ENCODE measurements around the gene FDXR.

- TF ChIP-seq, protein P1, sequence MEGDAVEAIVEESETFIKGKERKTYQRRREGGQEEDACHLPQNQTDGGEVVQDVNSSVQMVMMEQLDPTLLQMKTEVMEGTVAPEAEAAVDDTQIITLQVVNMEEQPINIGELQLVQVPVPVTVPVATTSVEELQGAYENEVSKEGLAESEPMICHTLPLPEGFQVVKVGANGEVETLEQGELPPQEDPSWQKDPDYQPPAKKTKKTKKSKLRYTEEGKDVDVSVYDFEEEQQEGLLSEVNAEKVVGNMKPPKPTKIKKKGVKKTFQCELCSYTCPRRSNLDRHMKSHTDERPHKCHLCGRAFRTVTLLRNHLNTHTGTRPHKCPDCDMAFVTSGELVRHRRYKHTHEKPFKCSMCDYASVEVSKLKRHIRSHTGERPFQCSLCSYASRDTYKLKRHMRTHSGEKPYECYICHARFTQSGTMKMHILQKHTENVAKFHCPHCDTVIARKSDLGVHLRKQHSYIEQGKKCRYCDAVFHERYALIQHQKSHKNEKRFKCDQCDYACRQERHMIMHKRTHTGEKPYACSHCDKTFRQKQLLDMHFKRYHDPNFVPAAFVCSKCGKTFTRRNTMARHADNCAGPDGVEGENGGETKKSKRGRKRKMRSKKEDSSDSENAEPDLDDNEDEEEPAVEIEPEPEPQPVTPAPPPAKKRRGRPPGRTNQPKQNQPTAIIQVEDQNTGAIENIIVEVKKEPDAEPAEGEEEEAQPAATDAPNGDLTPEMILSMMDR (IDR thresholded peaks at IDR 0.05; ENCODE audit: low read length): no peak
- TF ChIP-seq EZH2 (optimal IDR thresholded peaks at IDR 0.05; ENCODE audit: low read depth, low read length) (no peak), EZH2phosphoT487 (IDR thresholded peaks at IDR 0.05; ENCODE audit: low read length) (no peak)
Measured at GRCh38 chr17:74821655-74822334, 51.0 kb downstream of the FDXR start.

Data from MM.1S (cell line).